D341Med (cell line): ENCODE data around the gene DNAJC22.

Experiments used
- DNase-seq: peaks from one replicate; pipeline ENCODE4 v3.0.0; 2012; ENCODE audit warnings: low spot score

Gene DNAJC22

GRCh38 chr12:49345051-49345824 is 1.4 kb upstream of the DNAJC22 start:
- DNase-seq: peak; percentile 73

- DNase-seq: peak; percentile 58
These were observed 646 bp upstream of the DNAJC22 start for GRCh38 chr12:49345825-49346658.

GRCh38 chr12:49347311-49348193 is 864 bp downstream of the DNAJC22 start:
- DNase-seq: peak; percentile 96

GRCh38 chr12:49348781-49349180 is 2.1 kb downstream of the DNAJC22 start:
- no peak for DNase-seq

- no peak for DNase-seq
These were observed 2.6 kb downstream of the DNAJC22 start for GRCh38 chr12:49349266-49349665.

- DNase-seq: no peak
These were observed 5.7 kb downstream of the DNAJC22 start for GRCh38 chr12:49352351-49352750.

GRCh38 chr12:49355913-49356312 is 9.2 kb downstream of the DNAJC22 start:
- no peak for DNase-seq

GRCh38 chr12:49357103-49357678 is 10.5 kb downstream of the DNAJC22 start:
- no peak for DNase-seq

GRCh38 chr12:49358483-49359141 is 11.9 kb downstream of the DNAJC22 start:
- DNase-seq: peak; percentile 79

GRCh38 chr12:49359671-49360070 is 13.0 kb downstream of the DNAJC22 start:
- DNase-seq: no peak

- no peak for DNase-seq
These were observed 15.4 kb downstream of the DNAJC22 start for GRCh38 chr12:49362077-49362476.

GRCh38 chr12:49364989-49365388 is 18.3 kb downstream of the DNAJC22 start:
- no peak for DNase-seq

GRCh38 chr12:49365542-49365941 is 18.9 kb downstream of the DNAJC22 start:
- no peak for DNase-seq

- DNase-seq: no peak
These were observed 19.5 kb downstream of the DNAJC22 start for GRCh38 chr12:49366096-49366651.

- DNase-seq: peak; percentile 98
These were observed 20.1 kb downstream of the DNAJC22 start for GRCh38 chr12:49366652-49367380.

- no peak for DNase-seq
These were observed 20.9 kb downstream of the DNAJC22 start, which contains the start of gene SPATS2 for GRCh38 chr12:49367381-49368239. Gene SPATS2 (plus strand): TSS chr12:49367462. CDS start chr12:49461013, 93,551 bp downstream.

- DNase-seq: no peak
These were observed 21.5 kb downstream of the DNAJC22 start for GRCh38 chr12:49368240-49368600.

- DNase-seq: peak; percentile 56
These were observed 22.9 kb downstream of the DNAJC22 start for GRCh38 chr12:49369411-49370145.

GRCh38 chr12:49370539-49370938 is 23.9 kb downstream of the DNAJC22 start:
- DNase-seq: no peak
